Activated CD4-positive, alpha-beta T cell treated with anti-CD3 and anti-CD28 coated beads for 36 hours (primary cell): ENCODE data around the gene LYSMD4. TPM values are rescaled to one million over a fixed set of nuclear protein-coding genes. Genes with fewer than 3 reads are reported as not detected.

ENCODE experiments used
- ATAC-seq: fragments of 200-7000 bp; cut with Tn5 transposase; one replicate; pipeline ENCODE4 v1.10.0; 2021; ENCODE audit warnings: mild to moderate bottlenecking, moderate library complexity
- CTCF ChIA-PET: fragments of 350-600 bp; sonication (Branson Sonifier 250); formaldehyde crosslinking; loops from one replicate; lab custom pipeline; 2021; ENCODE audit warnings: antibody characterized with exemption; lab: Charles Lee
- POLR2A ChIA-PET: fragments of 350-600 bp; sonication (Branson Sonifier 250); formaldehyde crosslinking; loops from one replicate; lab custom pipeline; 2021; ENCODE audit warnings: antibody characterized with exemption, inconsistent platforms; lab: Charles Lee
- DNase-seq: peaks from one replicate; pipeline ENCODE4 v3.0.0-alpha.2; 2020
- H3K27ac Mint-ChIP-seq: one replicate; pipeline ENCODE4 v1.8.0; 2021; ENCODE audit warnings: mixed read lengths
- H3K27me3 Mint-ChIP-seq: one replicate; pipeline ENCODE4 v1.8.0; 2021; ENCODE audit warnings: mixed read lengths
- H3K36me3 Mint-ChIP-seq: one replicate; pipeline ENCODE4 v1.8.0; 2021; ENCODE audit warnings: low read depth, mixed read lengths
- H3K4me1 Mint-ChIP-seq: one replicate; pipeline ENCODE4 v1.8.0; 2021; ENCODE audit warnings: mixed read lengths
- H3K4me3 Mint-ChIP-seq: one replicate; pipeline ENCODE4 v1.8.0; 2021; ENCODE audit warnings: mild to moderate bottlenecking, moderate library complexity, mixed read lengths
- H3K9me3 Mint-ChIP-seq: one replicate; pipeline ENCODE4 v1.8.0; 2021; ENCODE audit warnings: low read depth, mixed read lengths
- intact Hi-C, 2 experiments: fragments of 100-400 bp; cut with DNase I in 1 of 2; cut with micrococcal nuclease in 1 of 2; formaldehyde crosslinking; loops; one replicate each; pipeline versions ENCODE4 v1.14.2 to v1.15.1; 2022 to 2024; cut with DNase I, micrococcal nuclease
- total RNA-seq, 2 experiments: library from RNA; stranded (reverse); gene quantifications; one replicate each; pipeline ENCODE4 v1.2.3, GENCODE V29; 2021

LYSMD4 gene
- total RNA-seq, 2 experiments from 2014 or later, result 4.7 to 5.3 TPM

DNA sequence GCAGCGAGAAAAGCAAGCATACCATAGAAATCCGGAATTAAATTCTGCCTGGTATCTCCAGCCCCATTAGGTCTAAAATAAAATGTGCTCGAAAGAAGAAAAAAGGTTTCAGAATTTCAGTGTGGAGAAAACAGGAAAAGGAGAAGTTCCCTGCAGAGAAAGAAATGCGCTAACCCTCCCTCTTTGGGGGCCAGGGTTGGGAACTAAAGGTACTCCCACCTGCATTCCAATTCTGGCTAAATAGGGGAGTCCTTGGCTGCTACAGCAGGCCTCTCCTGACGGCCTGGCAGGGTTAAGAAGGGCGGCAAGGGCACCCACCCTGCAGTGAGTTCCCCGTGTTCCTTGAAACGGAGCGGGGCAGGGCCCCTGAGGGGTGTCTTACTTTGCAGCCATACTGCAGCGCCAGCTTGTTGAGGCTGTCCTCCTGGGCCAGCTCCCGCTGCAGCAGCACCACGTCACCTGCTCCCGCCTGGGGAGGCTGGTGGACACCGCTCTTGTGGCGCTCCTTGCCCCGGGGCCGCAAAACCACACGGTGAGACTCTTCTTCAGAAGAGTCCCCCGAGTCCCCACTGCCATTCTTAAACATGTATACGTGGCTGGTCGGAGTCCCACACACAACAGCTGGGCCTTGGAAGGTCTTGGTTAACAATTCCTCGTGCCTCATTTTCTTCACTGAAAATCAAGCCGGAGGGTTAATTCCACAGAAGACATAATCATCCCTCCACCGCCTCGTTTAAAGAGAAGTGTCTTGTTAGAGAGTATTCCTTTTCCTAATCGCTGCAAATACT lies 1.7 kb downstream of the LYSMD4 start:
- peaks cover 5% of the 10 kb centered on the region for H3K36me3 Mint-ChIP-seq
- H3K27me3 Mint-ChIP-seq, result no peaks in the 10 kb centered on the region
- peak overlapping the region; percentile 71 for H3K4me3 Mint-ChIP-seq
- peaks cover 23% of the 10 kb centered on the region for H3K4me1 Mint-ChIP-seq
- no peaks in the 10 kb centered on the region for H3K9me3 Mint-ChIP-seq
- ChIA-PET POLR2A (no interaction called here), CTCF (interaction anchor here (0.7 to 1.4 kb wide), 5 partner anchors 27 to 459 kb away, joined by 3 to 5 read pairs (median 3); no protein-coding TSS in a partner anchor)
- DNase-seq (no peak), ATAC-seq (no peak)
- intact Hi-C loops, result loop anchor here (2.0 to 10.0 kb wide), 4 partner anchors 197 to 871 kb away; partner anchors contain the start of genes ASB7 (in 1 of the 2) and LINS1 (in 1 of the 2)
- H3K27ac Mint-ChIP-seq, result no peak overlapping the region

DNA sequence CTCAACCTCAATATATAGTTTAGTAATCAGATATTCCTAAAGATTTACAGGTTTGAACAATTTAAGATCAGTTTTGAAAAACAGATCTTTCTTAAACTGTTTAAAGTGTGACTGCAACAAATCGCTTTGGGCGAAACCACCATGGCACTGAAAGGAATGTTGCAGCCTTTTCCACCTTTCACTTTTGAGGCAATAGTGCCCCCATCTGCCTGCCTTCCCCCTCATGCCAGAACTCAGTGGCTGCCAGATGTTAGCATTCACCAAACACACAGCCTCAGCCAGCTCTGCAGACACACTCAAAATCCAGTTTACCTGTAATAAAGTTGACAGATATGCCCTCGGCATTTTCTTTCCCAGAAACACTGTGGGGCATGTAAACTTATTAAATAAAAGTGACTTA lies 3.3 kb downstream of the LYSMD4 start:
- Mint-ChIP-seq H3K27me3 (no peaks in the 10 kb centered on the region), H3K36me3 (peaks cover 5% of the 10 kb centered on the region), H3K9me3 (no peaks in the 10 kb centered on the region), H3K4me3 (no peak overlapping the region), H3K4me1 (peaks cover 23% of the 10 kb centered on the region), H3K27ac (no peak overlapping the region)
- peak; percentile 43 for DNase-seq
- ATAC-seq, result no peak
- ChIA-PET CTCF (interaction anchor here (0.7 to 1.6 kb wide), 3 partner anchors 26 to 457 kb away, joined by 3 to 5 read pairs (median 4); no protein-coding TSS in a partner anchor), POLR2A (no interaction called here)
- intact Hi-C loops, result loop anchor here (5.0 to 10.0 kb wide), 2 partner anchors 607 to 865 kb away; no protein-coding TSS in a partner anchor

DNA sequence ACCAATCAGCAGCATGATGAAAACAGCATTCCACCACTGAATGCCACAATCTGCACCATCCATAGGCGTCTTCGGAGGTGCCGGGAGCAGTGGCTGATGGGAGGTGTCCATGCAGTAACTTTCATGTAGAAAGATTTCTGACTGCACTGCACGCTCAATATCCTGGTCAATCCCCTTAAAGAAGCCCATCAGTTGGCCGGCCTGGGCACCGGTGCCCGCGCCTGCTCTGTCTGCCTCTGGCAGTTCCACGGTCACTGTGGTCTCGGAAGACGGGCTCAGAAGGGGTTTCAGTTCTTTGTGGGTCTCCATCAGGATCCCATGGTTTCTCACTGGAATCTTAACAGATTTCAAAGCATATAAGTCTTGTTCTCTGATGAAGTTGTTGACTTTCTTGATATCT lies 3.9 kb downstream of the LYSMD4 start:
- POLR2A ChIA-PET, result no interaction called here

DNA sequence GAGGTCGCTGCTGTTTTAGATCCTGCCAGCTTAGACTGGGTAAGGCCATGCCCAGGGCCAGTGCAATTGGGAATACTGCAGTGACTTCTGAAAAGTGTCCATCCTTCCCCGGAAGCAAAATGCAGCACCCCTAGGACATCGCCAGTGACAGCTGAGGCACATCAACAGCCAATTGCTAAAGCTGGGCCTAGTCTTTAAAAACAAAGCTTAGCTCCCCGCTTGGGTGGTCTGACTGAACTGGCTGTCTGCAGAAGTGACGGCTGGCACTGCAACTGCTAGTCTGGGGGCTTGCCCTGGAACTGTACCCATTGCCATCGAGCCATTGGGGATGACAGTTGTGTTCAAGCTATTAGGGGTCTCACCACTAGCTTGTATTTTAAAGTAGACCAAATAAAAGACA lies 4.3 kb downstream of the LYSMD4 start:
- intact Hi-C loops, result no loop called here
- no peak for ATAC-seq
- POLR2A ChIA-PET, result no interaction called here

More for the DNA sequence above, 3.9 kb downstream of the LYSMD4 start:
- CTCF ChIA-PET, result interaction anchor here (0.7 to 1.6 kb wide), 3 partner anchors 25 to 457 kb away, joined by 3 to 5 read pairs (median 4); no protein-coding TSS in a partner anchor
- intact Hi-C loops, result no loop called here
- no peak for DNase-seq
- no peak overlapping the region for H3K27ac Mint-ChIP-seq
- H3K4me3 Mint-ChIP-seq, result no peak overlapping the region
- H3K36me3 Mint-ChIP-seq, result peaks cover 5% of the 10 kb centered on the region
- no peak for ATAC-seq
- no peaks in the 10 kb centered on the region for H3K27me3 Mint-ChIP-seq
- peaks cover 20% of the 10 kb centered on the region for H3K4me1 Mint-ChIP-seq
- H3K9me3 Mint-ChIP-seq, result no peaks in the 10 kb centered on the region

DNA sequence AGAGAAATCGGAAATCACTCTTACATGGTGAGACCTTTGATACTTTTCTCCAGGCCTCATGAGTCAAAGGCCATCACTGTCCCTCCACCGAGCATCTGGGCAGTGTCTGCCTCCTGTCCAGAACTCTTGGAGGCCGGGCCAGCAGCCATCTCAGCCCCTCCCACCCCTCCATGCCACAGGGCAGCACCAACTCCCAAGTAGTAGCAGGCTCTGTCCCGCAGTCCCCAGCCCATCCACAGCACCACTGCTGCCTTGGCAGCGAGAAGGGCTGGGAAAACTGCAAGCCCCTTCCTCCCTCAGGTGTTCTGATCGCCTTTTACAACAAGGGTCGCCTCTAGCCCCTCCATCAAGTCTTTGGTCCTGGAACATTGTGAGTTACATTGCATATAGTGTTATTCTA lies 5.5 kb downstream of the LYSMD4 start:
- no peak overlapping the region for H3K27ac Mint-ChIP-seq
- CTCF ChIA-PET, result interaction anchor here (0.6 kb wide), 1 partner anchor 23 kb away, joined by 5 read pairs; no protein-coding TSS in a partner anchor
- H3K4me1 Mint-ChIP-seq, result peaks cover 16% of the 10 kb centered on the region
- H3K36me3 Mint-ChIP-seq, result peaks cover 5% of the 10 kb centered on the region
- no peak overlapping the region for H3K4me3 Mint-ChIP-seq
- DNase-seq (no peak), ATAC-seq (no peak)
- H3K9me3 Mint-ChIP-seq, result no peaks in the 10 kb centered on the region
- H3K27me3 Mint-ChIP-seq, result no peaks in the 10 kb centered on the region
- POLR2A ChIA-PET, result no interaction called here
- intact Hi-C loops, result no loop called here

More for the DNA sequence above, 4.3 kb downstream of the LYSMD4 start:
- H3K9me3 Mint-ChIP-seq, result no peaks in the 10 kb centered on the region
- H3K36me3 Mint-ChIP-seq, result peaks cover 5% of the 10 kb centered on the region
- H3K4me3 Mint-ChIP-seq, result no peak overlapping the region
- CTCF ChIA-PET, result interaction anchor here (1.6 kb wide), 1 partner anchor 25 kb away, joined by 5 read pairs; no protein-coding TSS in a partner anchor
- H3K27ac Mint-ChIP-seq, result no peak overlapping the region
- H3K4me1 Mint-ChIP-seq, result peaks cover 19% of the 10 kb centered on the region
- DNase-seq, result no peak
- no peaks in the 10 kb centered on the region for H3K27me3 Mint-ChIP-seq

DNA sequence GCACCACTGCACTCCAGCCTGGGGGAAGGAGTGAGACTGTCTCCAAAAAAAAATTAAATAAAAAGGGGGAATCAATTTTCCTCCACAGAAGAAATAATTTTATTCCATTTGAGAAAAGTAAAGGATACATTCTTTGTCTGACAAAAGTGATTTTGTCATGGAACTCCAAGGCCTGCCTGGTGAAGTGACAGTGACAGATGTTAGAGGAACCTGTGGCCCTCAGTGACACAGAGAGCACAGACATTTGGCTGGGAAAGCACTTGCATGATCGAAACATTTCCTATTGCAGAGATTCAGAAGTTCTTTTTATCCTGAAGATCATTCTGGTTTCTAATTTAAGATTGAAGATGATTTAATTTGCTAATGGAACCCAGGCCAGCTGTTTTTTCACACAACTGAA lies 5.9 kb downstream of the LYSMD4 start:
- Mint-ChIP-seq H3K4me1 (peaks cover 13% of the 10 kb centered on the region), H3K4me3 (no peak overlapping the region), H3K27me3 (no peaks in the 10 kb centered on the region), H3K27ac (no peak overlapping the region), H3K36me3 (peaks cover 5% of the 10 kb centered on the region), H3K9me3 (no peaks in the 10 kb centered on the region)
- ATAC-seq (no peak), DNase-seq (no peak)
- POLR2A ChIA-PET, result no interaction called here
- intact Hi-C loops, result no loop called here
- CTCF ChIA-PET, result no interaction called here

DNA sequence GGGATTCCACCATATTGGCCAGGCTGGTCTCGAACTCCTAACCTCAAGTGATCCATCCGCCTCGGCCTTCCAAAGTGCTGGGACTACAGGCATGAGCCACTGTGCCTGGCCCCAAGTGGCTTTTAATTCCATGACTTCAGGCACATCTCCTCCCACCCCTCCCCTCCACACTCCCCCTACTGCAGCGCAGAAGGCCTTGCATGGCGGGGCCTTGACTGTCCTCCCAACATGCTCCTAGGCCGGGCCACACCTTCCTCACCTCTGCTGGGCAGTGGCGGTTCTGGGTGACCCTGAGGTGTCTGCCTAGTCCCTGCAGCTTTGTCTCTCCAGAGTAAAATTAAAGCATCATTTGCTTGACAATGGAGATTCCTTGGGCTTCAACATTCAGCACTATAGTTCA lies 6.9 kb downstream of the LYSMD4 start:
- ChIA-PET CTCF (interaction anchor here (1.0 kb wide), 1 partner anchor 22 kb away, joined by 3 read pairs; no protein-coding TSS in a partner anchor), POLR2A (no interaction called here)
- no peak for ATAC-seq
- intact Hi-C loops, result no loop called here
- Mint-ChIP-seq H3K9me3 (no peaks in the 10 kb centered on the region), H3K36me3 (peaks cover 5% of the 10 kb centered on the region), H3K4me1 (peaks cover 12% of the 10 kb centered on the region), H3K27ac (no peak overlapping the region), H3K27me3 (no peaks in the 10 kb centered on the region), H3K4me3 (no peak overlapping the region)
- DNase-seq, result no peak

DNA sequence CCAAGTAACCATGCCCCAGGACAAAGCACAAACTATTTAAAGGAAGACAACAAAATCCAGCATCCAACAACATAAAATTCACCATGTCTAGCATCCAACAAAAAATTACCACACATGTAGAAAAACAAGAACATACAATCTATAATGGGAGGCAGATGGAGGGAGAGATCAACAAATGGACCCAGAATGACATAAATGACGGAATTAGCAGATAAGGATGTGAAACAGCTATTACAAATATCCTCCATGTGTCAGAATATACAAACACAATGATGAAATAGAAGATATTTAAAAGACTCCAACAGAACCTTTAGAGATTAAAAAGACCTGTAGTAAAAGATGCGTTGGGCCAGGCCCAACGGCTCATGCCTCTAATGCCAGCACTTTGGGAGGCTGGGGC lies 10.8 kb downstream of the LYSMD4 start:
- Mint-ChIP-seq H3K27me3 (no peaks in the 10 kb centered on the region), H3K4me1 (peaks cover 39% of the 10 kb centered on the region), H3K4me3 (no peak overlapping the region), H3K36me3 (peaks cover 7% of the 10 kb centered on the region), H3K27ac (no peak overlapping the region), H3K9me3 (no peaks in the 10 kb centered on the region)
- POLR2A ChIA-PET, result no interaction called here
- DNase-seq, result no peak
- no peak for ATAC-seq
- intact Hi-C loops, result no loop called here
- CTCF ChIA-PET, result interaction anchor here (0.7 kb wide), 1 partner anchor 11 kb away, joined by 5 read pairs; the partner anchor contains the start of gene LYSMD4

DNA sequence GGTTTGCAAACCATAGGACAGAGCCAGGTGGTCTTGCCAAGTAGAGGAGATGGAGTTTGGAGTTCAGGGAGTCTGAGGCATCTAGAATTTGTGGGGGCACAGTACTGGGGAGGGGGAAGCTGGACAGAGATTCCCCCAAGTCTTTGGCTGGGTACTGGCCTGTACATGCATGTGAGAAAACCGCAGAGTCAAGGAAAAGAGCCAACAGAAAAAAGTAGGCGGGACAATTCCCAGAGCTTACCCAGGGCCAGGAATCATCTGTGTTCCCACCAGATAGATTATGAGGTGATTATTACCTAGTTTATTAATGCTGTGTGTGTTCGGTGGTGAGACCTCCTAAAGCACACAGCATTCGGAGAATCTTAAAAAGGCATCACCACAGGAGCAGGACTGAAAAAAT lies 11.3 kb downstream of the LYSMD4 start:
- Mint-ChIP-seq H3K9me3 (no peaks in the 10 kb centered on the region), H3K36me3 (peaks cover 7% of the 10 kb centered on the region), H3K27ac (peak overlapping the region; percentile 84), H3K4me1 (peaks cover 40% of the 10 kb centered on the region), H3K4me3 (no peak overlapping the region), H3K27me3 (no peaks in the 10 kb centered on the region)
- ATAC-seq, result no peak
- ChIA-PET POLR2A (no interaction called here), CTCF (interaction anchor here (0.7 to 1.0 kb wide), 2 partner anchors 11 to 17 kb away, joined by 3 to 5 read pairs; partner anchors contain the start of gene LYSMD4)
- intact Hi-C loops, result no loop called here
- DNase-seq, result no peak

DNA sequence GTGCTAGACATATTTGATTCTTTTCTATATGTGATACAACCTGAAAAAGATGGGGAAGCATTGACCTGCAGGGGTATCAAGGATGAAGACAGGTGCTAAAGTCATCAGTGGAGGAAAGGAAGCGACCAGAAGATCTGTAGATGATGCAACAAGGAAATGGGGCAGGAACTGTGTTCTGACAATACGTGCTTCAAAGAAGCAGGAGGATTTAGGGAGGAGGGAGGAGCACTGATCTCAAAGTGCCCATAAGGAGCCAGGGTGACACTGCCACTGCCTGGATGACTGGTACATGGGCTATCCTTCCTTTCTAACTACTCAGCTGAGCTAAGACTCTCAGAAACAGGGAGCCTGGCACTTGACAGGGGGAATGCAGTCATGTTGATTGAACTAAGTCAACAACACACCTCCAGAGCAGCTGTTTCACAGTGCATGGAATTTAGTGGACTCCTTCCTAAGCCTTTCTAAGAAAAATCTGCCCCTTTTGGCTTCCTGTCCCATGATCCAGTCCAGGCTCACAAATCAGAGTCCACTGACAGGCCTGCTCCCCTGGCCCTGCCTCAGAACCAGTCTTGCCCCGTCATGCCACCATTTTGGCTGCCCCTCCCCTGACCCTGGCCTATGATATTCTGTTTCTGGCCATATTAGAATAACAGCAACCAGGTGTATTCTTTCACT lies 12.0 kb downstream of the LYSMD4 start:
- H3K9me3 Mint-ChIP-seq, result no peaks in the 10 kb centered on the region
- H3K4me1 Mint-ChIP-seq, result peaks cover 40% of the 10 kb centered on the region
- H3K27ac Mint-ChIP-seq, result peak overlapping the region; percentile 84
- ChIA-PET CTCF (interaction anchor here (1.0 kb wide), 1 partner anchor 17 kb away, joined by 3 read pairs; no protein-coding TSS in a partner anchor), POLR2A (interaction anchor here (0.8 kb wide), 1 partner anchor 390 kb away, joined by 3 read pairs; no protein-coding TSS in a partner anchor)
- peaks cover 7% of the 10 kb centered on the region for H3K36me3 Mint-ChIP-seq
- H3K4me3 Mint-ChIP-seq, result peak overlapping the region; percentile 37
- peak; percentile 31 for ATAC-seq
- DNase-seq, result no peak
- intact Hi-C loops, result no loop called here
- H3K27me3 Mint-ChIP-seq, result no peaks in the 10 kb centered on the region

DNA sequence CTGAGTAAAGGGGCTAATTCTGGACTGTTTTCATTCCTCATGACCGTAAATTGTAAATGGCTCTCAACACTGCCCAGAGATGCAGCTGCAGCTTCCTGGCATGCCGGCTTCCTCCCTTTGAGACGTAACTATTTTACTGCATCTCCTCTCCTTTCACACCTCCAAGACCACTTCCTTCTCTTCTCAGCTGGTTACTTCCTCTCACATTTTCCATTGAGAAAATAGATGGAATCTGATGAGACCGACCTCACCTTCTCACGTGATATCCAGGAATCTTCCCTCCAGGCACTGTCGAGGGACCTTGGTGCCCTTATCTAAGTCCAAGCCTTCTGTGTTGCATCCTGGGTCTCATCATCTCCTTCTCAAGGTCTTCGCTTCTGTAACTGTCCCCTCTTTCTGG lies 12.7 kb downstream of the LYSMD4 start:
- ChIA-PET CTCF (interaction anchor here (0.6 to 1.0 kb wide), 2 partner anchors 16 to 612 kb away, joined by 3 read pairs; no protein-coding TSS in a partner anchor), POLR2A (no interaction called here)
- H3K27ac Mint-ChIP-seq, result peak overlapping the region; percentile 84
- peak overlapping the region; percentile 37 for H3K4me3 Mint-ChIP-seq
- ATAC-seq (peak; percentile 42), DNase-seq (peak; percentile 38)
- no peaks in the 10 kb centered on the region for H3K27me3 Mint-ChIP-seq
- no peaks in the 10 kb centered on the region for H3K9me3 Mint-ChIP-seq
- intact Hi-C loops, result no loop called here
- H3K4me1 Mint-ChIP-seq, result peaks cover 40% of the 10 kb centered on the region
- H3K36me3 Mint-ChIP-seq, result peaks cover 7% of the 10 kb centered on the region
